Measurements from ENCODE around the gene NINJ2.
"Not testable (repeated sequence)": the region's sequence is repeated elsewhere in the genome, so short reads cannot be mapped to it uniquely, and the experiment has no call there.

Gene NINJ2

GRCh38 chr12:581746-582145, 81.5 kb downstream of the NINJ2 start:
- DNase-seq, result no peak

GRCh38 chr12:581321-581720, 81.9 kb downstream of the NINJ2 start:
- no peak for DNase-seq

GRCh38 chr12:580813-581212, 82.4 kb downstream of the NINJ2 start:
- no peak for DNase-seq

GRCh38 chr12:579420-580110, 83.7 kb downstream of the NINJ2 start:
- DNase-seq, result no peak

GRCh38 chr12:578748-579419, 84.4 kb downstream of the NINJ2 start:
- no peak for DNase-seq

- not testable (repeated sequence) for DNase-seq
These were observed 85.1 kb downstream of the NINJ2 start for GRCh38 chr12:577994-578747.

- DNase-seq, result no peak
These were observed 86.6 kb downstream of the NINJ2 start for GRCh38 chr12:576615-577110.

- DNase-seq, result peak; percentile 89
These were observed 87.2 kb downstream of the NINJ2 start for GRCh38 chr12:575948-576614.

GRCh38 chr12:575129-575502, 88.1 kb downstream of the NINJ2 start:
- DNase-seq, result no peak

- DNase-seq, result no peak
These were observed 88.6 kb downstream of the NINJ2 start for GRCh38 chr12:574475-575128.

- no peak for DNase-seq
These were observed 90.0 kb downstream of the NINJ2 start for GRCh38 chr12:573232-573631.

- DNase-seq, result peak; percentile 52
These were observed 90.7 kb downstream of the NINJ2 start for GRCh38 chr12:572532-572899.

- DNase-seq, result no peak
These were observed 91.3 kb downstream of the NINJ2 start for GRCh38 chr12:571795-572531.

GRCh38 chr12:570921-571794, 92.1 kb downstream of the NINJ2 start:
- DNase-seq, result no peak

- no peak for DNase-seq
These were observed 92.8 kb downstream of the NINJ2 start for GRCh38 chr12:570435-570920.

- DNase-seq, result peak; percentile 82
These were observed 93.3 kb downstream of the NINJ2 start for GRCh38 chr12:569803-570434.

GRCh38 chr12:569091-569676, 94.1 kb downstream of the NINJ2 start:
- DNase-seq, result no peak

GRCh38 chr12:568486-568885, 94.8 kb downstream of the NINJ2 start:
- no peak for DNase-seq

- no peak for DNase-seq
These were observed 97.6 kb downstream of the NINJ2 start for GRCh38 chr12:565589-566105.

- DNase-seq, result no peak
These were observed 98.1 kb downstream of the NINJ2 start for GRCh38 chr12:565161-565560.

All from activated CD4-positive, alpha-beta T cell treated with anti-CD3 and anti-CD28 coated beads, Interleukin-2, amount 50 U/mL, for 16 hours (primary cell).